IPS-NIHi7 (cell line): Measurements from ENCODE around the gene TMEM163.
"Not testable (repeated sequence)": the region's sequence is repeated elsewhere in the genome, so short reads cannot be mapped to it uniquely, and the experiment has no call there.

ENCODE experiments used
- DNase-seq: peaks from one replicate; pipeline ENCODE4 v3.0.0; 2012; ENCODE audit warnings: mixed read lengths; ENCODE audit errors: extremely low spot score

The TMEM163 gene

DNA sequence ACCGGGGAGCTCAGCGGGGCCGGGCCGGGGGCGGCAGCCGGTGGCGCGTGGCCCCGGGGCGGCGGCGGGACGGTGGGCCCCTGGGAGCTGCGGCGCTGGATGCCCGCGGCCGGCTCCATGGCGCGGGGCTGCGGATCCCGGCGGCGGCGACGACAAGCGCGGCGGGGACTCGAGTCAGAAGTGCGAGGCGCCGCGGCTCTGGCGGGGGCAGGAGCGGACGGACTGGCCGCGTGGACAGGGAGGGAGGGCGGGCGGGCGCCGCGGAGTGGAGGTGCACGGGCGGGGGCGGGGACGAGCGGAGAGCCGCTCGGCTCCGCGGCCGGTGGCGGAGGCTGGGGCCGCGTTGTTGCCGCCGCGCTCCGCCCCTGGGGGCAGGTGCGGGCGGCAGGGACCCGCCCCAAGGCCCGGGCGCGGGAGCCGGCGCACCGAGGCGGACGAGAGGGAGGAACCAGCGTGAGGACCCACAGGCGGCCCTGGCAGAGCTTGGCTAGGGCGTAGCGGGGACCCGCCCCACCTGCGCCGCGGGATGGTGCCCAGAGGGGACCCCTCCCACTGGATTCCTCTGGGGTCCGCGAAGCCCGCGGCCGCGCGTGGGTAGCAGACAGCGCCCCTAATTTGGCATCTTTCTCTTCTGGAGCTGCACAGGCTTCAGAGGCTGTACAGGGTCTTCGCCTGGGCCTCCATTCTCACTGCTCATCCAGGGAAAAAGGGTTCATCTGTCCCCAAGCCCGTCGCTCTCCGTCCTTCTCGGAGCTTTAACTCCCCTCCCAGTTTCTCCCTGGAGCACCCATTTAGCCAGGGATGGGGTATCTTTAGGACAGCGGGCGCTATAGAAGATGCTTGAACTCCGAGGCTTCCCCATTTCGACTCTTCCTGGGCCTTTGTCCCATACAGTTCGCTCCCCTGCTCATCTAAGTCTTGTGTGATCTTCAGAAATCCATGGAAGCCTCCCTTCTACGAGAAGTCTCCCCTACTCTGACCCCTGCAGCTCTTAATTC is at the start of gene TMEM163:
TSS of gene TMEM163 (minus strand) at position 184 of the 998 bp plus-strand sequence.
- peak; percentile 69 for DNase-seq

DNA sequence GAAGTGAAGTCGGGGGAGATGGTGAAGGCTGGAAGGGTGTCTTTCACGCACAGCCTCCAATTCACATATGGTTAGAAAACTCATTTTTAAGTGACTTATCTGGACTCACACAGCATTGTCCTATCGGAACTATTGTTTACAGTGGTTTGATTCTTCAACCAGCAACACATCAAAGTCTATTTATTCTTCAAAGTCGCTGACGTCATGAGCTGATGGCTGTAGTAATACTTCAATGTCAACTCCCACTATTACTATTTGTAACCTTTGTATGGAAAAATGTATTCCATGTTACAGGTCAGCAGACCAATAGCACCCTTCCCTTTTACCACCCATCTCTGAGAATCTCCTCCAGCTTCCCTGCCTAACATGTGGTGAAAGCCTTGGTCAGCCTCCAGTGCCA is 47.8 kb upstream of the TMEM163 start:
- no peak for DNase-seq

DNA sequence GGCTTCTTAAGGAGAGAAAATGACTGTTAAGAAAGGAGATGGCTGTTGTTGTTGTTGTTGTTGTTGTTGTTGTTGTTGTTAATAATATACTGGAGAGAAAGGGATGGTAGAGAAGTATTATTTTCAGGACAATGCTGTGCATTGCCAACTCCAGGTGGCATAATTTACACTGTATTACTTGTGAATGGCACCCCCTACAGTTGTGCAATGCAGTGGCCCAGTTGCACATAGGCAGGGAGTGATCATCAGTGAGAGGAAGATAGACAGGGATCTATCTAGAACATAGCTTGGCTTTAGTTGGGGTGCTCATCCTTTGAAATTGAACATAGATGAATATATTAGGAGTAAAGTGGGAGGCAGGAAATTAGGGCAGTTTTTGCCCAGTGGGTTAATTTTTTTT is 47.2 kb upstream of the TMEM163 start:
- DNase-seq, result no peak

DNA sequence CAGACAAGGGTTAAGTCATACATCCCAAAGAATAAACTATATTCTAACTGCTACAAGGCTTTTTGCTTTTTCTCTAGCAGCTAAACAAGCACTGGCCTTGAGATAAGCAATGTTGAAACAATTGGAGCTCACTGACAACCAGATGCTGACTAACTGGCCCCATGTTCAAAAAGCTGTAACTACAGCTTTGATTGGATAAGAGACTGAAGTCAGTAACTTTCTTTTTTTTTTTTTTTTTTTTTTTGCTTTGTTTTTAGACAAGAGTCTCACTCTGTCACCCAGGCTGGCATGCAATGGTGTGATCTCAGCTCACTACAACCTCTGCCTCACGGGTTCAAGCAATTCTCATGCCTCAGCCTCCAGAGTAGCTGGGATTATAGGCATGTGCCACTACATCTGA is 45.4 kb upstream of the TMEM163 start:
- DNase-seq, result no peak

DNA sequence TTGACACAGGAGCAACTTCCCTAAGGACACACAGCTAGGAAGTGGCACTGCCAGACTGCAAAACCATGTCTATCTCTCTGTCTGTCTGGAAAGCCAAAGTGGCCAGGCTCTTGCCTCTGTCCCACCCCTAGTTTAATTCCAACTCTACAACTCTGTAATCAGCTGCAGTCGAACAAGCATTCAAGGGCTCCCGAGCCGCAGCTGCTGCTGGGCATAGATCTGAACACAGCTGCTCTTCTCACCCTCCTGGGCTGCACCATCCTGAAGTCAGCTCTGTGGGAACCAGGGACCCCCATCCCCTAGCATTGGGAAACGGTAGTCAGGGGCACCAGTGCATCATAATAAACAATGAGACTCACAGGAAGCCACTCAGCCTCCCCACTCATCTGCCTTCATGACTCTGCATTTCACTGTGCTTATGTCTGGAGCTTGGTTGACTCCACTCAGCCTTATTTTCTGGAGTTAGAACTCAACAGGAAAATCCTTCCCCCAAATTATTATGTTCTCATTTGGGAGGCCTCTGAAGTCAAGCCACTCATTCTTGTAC is 44.4 kb upstream of the TMEM163 start:
- no peak for DNase-seq

DNA sequence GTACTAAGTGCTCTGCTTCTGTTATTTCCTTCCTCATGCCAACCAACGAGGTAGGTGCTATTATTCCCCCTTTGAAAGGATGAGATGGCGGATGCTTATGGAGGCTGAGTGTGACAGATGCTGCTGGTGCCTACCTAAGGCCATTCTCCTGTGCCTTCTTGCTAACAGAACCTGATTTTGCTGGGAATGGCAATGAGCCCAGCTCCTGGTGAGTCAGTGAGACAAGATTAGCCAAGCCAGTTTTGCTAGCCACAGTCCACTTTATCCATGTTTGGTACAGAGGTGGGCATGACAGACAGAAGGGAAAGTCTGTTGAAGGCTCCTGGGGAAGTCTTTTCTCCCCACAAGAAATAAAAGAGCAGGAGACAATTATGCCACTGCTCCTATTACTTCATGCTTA is 43.7 kb upstream of the TMEM163 start:
- no peak for DNase-seq

DNA sequence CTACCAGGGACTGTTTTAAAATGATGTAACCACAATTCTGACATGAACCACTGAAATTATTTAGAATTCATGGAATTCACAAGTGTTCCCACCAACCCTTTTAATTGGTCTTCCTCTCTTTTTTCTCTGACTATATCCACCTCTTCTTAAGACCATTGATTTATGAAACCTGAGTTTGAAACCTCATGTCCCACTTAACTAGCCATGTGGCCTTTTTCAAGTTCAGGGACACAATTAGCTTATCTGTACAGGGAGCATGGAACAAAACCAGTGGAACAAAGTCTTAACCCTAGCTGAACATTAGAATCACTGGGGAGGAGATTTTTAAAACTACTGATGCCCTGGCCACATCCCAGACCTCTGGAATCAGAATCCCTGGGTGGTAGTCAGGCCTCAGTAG is 41.6 kb upstream of the TMEM163 start:
- no peak for DNase-seq

DNA sequence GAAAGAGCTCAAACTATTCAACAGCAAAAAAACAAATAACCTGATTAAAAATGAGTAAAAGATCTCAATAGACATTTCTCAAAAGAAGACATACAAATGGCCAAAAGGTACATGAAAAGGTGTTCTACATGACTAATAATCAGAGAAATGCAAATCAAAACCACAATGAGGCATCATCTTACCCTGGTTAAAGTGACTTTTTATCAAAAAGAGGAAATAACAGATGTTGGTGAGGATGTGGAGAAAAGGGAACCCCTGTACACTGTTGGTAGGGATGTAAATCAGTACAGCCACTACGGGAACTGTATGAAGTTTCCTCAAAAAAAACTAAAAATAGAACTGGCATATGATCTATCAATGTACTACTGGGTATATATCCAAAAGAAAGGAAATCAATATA is 39.8 kb upstream of the TMEM163 start:
- no peak for DNase-seq

DNA sequence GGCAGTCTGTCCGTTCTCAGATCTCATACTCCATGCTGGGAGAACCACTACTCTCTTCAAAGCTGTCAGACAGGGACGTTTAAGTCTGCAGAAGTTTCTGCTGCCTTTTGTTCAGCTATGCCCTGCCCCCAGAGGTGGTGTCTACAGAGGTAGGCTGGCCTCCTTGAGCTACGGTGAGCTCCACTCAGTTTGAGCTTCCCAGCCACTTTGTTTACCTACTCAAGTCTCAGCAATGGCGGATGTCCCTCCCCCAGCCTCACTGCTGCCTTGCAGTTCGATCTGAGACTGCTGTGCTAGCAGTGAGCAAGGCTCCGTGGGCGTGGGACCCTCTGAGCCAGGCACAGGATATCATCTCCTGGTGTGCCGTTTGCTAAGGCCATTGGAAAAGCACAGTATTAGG is 33.2 kb upstream of the TMEM163 start:
- not testable (repeated sequence) for DNase-seq

DNA sequence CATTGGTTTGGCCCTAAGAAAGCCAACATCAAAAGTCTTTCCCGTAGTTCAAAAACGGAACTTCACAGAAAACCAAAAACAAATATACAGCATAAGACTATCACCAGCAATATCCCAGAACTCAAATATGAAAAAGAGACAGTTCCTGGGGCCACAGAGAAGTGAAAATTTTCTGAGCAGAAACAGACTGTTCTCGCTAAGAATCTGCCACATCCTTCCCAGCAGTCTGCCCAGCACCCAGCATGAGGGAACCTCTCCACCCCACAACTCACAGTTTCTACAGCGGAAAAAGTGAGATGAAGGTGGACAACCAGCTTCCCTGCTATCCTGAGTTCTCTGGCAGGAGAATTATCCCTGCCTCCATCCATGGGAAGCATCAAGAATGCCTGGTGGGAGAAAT is 26.7 kb upstream of the TMEM163 start:
- DNase-seq, result no peak

DNA sequence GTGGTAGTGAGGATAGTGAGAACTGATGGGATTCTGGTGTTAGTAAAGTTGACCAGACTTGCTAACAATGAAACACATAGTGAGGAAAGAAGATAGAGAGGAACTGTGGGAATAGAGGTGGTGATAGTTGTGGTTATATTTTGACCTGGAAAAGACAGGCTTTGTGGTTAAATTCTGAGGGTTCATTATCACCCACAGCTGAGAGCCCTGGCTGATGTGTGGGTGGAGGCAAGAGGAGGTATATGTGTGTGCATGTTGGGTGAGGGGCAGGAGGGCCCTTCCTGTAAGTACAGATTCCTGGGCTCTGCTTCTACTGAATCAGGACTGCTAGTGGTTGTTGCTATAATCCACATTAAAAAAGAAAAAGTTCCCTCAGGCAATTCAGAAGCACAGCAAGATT is 26.2 kb upstream of the TMEM163 start:
- DNase-seq, result no peak

DNA sequence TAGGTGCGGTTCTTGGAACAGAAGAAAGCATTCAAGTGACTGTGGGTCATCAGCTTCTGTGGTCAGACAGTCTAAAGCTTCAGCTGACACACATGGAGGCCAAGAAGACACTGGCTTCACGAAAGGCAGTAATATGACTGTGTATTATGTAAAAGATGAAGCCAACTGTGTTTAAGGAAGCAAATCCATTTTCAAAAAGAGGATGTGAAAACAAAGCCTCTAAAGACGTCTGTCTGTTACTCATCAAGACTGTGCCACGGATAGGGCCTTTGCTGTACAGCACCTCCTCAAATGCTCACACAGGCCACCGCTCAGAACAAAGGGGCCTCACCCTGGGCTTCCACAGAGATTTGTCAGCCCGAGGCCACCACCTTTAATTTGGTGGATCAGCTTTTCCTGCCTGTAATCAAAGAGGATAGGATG is 21.1 kb upstream of the TMEM163 start:
- DNase-seq, result no peak

DNA sequence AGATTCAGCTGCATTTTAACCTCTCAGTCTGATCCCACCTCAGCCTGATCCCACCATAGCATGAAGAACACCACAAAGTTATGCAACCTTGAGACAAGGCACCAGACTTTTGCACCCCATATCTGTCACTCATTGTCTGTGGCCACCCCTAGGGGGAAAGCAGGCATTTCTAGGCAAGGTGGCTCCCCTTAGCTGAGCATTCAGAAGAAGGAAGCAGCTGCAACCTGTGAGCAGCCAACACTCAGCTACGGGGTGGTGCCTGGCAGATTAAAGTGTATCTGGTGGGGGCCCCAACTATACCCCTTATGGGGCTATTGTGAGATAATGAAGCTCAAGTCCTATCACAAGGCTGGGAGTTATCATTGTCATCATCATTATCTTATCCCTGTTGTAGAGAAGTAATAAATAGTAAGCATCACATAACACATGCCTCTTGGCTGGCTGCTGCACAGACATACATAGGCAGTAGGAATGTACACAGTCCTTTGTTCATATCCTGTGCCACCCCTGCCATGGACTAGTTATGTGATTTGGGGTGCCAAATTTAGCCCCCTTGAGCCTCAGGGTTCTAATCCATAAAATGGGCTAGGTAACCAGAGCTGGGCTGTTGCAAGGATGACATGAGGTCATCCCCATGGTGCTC is 20.6 kb upstream of the TMEM163 start:
- DNase-seq, result no peak

DNA sequence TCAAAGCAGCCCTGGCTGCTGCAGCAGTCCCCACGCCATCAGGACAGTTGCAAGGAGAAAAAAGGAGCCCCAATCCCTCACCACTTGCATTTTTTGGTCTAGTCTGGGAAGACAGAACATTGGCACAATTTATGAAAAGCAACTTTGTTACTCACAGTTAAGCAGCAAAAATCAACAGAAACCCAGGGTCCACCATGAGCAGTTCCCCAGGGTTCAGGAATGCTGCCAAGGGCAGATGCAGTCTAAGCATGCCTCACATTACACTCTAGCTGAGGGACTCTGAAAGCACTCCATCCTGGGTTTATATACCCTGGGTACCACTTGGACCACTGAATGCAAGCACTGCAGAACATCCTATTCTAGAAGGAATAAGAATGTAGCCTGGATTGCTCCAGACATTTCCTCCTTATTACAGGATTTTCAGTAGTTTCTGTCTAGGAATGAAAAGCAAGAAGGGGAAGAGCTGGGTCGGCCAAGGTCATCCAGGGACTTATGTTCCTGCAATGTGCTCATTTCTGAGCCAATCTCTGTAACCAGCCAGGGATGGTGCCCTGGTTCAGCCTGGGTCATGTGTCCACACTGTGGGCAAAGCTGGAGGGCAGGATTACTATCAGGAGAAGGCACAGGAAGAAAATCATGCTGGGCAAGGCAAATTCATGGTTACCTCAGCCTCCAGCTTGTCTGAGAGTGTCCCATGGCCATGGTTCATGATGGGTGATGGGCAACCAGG is 19.5 kb upstream of the TMEM163 start:
- DNase-seq, result peak; percentile 4

DNA sequence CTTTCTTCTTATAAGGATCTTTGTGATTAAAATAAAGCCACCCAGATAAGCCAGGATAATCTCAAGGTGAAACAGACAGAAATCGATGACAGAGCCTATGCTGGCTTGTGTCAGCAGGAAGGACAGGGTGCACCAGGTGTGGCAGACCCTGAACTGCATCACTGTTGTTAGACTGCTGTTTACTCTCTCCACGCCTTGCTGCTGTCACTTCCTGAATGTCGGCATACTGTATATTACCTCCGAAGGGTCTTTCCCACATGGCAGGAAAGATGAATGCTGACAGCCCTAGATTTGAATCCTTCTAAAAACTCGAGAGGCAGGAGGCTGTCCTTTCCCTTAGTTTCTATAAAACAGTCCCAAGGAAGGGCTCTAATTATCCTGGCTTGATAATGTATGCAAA is 18.9 kb upstream of the TMEM163 start:
- DNase-seq, result no peak

DNA sequence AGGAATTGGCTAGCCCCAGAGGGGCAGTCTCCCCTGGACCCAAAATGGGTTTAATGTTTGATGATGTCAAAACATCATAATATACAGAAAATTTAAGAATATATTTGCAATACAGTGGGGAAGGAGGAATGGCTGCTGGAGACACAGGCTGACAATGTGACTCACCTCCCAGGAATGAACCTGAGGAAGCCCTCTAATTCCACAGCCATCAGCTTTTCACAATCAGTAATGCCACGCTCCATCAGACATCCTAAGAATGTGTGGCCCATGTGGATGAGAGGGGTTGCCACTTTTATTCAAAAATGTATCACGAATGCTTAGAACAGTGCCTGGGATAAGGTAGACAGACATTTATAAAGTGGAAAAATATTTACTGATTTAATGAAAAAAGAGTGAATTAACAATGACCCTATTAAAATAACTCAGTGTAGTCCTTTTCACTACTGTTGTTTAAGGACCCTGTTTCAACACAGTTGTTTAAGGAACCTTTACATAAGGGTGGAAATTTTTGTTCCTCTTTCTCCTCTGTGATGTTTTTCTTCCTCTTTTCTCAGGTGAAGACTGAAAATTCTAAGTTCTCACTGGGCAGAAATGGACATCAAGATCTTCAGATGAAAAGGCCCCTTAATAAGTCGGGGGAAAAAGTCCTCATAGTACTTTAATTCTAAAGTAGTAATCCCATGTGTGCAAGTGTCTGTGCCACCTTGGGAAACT is 17.5 kb upstream of the TMEM163 start:
- DNase-seq, result peak; percentile 52

DNA sequence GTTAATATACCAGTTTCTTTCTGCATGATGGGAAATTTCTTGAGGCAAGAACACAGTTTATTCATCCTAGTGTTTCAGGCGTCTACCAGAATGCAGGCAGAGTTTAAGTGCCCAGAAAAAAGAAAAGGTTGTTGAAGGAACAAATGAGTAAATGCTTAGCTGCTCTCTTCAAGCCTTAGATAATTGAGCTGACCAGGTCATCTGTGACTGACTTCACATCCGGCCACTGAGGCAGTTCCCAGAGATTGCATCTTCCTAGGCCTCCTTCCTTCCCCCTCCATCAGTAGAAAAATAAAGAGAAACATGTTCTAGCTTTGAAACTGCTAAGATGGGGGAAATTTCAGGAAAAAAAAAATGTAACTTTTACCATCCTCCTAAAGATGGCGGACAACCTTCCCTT is 9.4 kb upstream of the TMEM163 start:
- DNase-seq, result no peak

DNA sequence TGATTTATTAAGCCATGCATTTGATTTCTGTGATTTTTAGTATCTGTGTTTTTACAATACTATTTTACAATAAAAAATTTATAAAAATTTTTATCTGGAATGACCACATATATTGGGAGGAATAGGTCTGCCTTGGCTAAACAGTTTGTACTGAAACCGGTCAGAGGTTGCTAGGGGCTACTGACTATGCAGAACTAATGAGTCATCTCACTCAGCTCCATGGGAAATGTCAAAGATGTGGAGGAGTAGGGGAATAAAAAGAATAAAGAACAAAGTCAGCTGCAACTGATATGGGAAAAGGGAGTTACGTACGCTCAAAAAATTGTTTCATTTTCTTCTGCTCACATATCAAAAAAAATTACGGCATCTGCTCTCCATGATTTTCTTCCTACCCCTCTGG is 8.6 kb upstream of the TMEM163 start:
- DNase-seq, result no peak

DNA sequence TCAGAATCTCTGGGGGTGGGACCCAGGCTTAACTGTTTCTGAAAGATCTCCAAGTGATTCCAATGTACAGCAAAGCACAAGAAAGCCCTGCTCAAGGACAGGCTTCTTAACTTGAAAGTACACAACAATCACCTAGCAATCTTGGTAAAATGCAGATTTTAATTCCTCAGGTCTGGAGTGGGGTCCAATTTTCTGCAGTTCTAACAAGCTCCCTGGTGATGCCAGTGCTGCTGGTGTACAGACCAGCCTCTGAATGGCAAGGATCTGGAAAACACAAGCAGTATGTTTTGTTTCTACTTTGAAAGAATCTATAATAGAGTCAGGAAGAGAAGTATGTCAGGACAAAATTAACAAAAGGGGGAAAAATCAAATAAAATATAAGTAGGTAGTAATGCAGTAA is 7.8 kb upstream of the TMEM163 start:
- DNase-seq, result no peak

DNA sequence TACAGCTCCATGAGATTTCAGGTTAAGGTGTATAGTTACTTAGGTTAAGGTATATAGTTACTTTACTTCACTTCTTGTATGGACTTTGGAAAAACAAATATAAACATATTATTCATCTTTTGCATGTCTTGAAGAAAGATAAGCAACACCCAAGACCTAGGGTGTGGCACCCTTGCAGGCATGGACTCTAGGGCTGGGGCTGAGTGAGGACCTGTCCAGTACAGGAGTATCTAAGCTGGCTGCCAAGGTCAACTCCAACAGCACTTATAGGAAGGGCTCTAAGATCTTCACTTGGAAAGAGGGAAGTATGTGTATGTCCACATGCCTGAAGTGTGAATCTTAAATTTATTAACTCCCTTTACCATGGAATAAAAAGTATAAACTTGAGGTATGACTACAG is 7.1 kb upstream of the TMEM163 start:
- DNase-seq, result no peak

DNA sequence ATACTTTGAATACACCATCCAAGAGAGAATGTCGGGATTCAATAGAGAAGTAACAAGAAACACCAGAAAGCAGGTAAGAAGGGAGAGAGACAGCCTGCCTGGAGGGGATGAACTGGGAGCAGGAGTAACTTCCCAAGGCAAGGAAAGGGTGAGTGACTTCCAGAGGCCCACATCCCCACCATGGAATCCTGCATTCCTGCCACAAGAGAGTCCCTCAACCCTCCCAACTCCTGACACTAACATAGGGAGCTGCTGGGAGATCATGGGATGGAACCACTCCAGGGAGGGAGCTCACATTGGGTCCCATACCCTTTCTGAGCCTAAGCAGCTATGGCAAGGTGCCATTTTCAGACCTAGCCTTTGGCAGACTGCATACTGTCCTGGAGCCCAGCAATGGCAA is 5.5 kb upstream of the TMEM163 start:
- no peak for DNase-seq
